NCI-H2081 (cell line): ENCODE data around the gene PRDM11.
"Not testable (repeated sequence)": the region's sequence is repeated elsewhere in the genome, so short reads cannot be mapped to it uniquely, and the experiment has no call there.

Experiments used
- DNase-seq, 2 experiments: peaks; one replicate each; lab custom pipeline; 2025; lab: John Stamatoyannopoulos, UW

Gene PRDM11

DNA sequence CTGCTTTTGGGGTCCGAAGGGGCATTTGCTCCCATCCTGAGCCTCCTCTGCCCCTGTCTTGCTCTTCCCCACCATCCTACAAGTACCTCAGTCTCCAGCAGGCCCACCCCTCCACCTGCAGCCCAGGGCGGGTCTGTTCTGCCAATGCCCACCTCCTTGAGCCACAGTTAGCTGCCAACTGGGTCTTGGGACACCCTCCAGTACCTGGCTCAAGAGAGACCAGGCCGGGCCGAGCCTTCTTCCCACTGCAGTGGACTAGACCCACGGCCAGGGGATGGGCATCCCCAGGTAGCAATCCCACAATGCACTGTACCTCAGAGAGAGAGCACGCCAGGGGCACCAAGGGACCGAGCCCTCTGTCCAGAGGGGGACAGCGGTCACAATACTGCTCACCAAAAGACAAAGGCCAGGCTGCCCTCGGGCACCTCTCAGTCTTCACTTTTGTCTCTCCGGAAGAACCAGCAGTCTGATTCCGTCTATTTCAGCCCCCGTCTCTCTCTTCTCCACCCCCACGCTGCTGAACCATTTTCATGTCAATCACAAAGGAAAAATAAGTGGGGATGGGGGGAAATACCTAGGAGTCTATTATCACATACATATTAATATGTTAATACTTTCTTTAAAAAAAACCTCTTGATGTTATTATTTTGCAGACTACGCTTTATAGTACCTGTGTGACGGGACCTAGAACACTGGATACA, 88.0 kb downstream of the PRDM11 start:
- DNase-seq: no peak

DNA sequence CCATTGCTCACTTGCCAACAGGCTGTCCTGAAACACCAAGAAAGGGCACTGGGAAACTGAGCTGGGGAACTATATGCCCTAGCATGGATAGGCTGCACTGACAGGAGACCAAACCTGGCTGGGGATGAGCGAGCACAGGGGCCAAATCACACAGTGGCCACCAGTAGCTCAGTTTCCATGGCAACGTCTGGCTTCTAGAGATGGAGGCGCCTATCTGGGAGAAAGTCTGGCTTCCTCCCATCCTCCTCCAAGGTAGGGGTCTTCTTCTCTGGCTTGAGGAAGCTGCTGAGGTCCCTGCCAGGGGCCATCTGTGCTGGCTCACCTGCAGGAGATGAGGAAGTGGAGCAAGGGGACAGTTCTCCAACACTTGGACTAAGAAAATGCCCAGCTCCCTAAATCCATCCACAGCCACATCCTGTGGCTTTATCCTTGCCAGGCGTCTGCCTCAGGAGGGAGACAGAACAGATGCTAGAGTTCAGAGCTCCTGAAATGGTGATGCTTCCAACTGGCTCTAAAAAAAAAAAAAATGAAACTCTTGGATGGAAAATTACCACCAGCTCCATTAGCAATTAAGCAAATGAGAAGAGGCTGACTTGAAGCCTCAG, 91.4 kb downstream of the PRDM11 start:
- DNase-seq: no peak

DNA sequence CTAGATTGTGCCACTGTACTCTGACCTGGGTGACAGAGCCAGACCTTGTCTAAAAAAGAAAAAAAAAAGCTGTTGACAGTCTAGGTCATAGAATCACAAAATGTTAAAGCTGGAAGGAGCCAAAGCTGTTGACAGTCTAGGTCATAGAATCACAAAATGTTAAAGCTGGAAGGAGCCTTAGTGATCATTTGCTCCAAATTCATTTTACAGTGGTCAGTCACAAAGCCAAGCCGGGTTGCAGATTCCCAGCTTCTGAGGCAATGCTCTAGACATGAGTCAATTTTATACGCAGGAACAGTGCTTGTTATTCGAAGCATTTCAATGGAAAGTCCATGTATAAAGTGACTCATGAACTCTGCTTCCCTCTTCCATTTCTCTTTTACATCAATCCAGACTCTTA, 92.3 kb downstream of the PRDM11 start:
- DNase-seq: no peak

- DNase-seq: no peak
Observed at GRCh38 chr11:45239733-45240132, 93.3 kb downstream of the PRDM11 start.

DNA sequence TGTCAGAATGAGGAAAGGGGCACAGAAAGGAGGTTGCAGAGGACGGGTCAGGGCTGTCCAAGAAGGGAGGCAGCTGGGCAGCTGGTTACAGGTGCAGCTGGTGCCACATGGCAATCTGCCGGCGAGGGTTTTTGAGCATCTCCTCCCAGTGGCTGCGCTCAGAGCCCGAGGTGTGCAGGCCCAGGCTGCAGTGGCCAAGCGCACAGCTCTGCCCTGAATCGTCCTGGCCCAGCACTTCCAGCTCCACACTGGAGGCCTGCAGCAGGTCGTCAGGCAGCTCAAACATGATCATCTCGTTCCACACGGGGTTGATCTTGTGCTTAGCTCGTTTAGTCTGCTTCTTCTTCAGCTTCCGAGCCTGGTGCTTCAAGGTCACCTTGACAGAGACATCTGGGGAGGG, 97.5 kb downstream of the PRDM11 start:
- no peak for DNase-seq

DNA sequence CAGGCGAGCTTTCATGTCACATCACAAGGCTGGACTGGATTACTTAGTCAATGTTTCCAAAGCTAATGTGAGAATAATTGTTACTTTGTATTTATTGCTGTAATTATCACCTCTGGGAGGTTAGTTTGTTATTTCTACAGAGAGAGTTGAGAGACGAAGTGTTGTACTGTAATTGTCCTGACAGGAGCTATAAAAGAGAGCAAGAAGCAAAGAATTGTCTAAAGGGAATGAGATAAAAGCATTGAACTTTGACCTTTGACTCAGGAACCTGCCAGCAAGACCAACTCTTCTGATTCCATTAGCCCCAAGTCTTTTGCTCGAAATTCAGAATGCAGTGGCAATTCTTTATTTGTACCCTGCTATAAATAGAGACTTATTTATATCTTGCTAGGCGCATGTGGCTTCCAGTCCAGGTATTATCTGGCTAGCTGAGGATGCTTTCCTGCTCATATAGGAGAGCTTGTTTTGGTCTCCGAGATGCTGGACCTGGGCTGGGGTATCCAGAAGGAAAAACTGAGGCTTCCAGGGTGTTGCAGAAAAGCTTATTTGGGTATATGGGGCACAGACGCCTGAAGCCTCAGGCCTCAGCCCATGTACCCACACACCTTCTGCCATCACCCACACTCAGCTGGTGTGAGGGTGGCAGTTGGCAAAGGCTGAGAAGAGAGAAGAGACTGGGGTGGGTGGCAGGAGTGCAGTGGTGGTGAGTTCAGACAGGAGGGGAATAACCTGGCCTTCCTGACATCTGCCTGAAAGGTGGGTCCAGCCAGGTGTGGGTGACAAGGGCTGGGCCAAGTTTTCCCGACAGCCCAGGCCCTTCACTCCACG, 99.0 kb downstream of the PRDM11 start:
- DNase-seq: no peak

GRCh38 chr11:45246241-45246640, 99.8 kb downstream of the PRDM11 start:
- DNase-seq: no peak

DNA sequence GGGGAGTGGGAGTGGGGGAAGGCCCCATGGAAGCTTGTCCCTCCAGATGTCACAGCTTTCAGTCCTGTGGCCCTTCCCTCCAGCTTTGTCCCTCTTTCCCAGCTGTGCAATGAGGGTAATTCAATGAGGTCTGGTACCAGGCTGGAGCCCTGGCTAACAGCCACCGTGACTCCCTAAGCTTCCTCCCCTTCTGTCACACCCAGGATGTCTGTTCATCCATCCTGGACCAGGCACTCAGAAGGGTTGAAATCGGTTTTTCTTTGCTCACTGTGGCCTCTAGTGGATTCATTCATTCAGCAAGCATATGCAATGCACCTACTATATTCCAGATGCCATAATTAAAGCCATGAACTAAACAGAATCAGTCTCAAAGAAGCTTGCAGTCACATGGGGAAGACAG, 101.0 kb downstream of the PRDM11 start:
- no peak for DNase-seq

GRCh38 chr11:45248501-45249011, 102.1 kb downstream of the PRDM11 start:
- no peak for DNase-seq

DNA sequence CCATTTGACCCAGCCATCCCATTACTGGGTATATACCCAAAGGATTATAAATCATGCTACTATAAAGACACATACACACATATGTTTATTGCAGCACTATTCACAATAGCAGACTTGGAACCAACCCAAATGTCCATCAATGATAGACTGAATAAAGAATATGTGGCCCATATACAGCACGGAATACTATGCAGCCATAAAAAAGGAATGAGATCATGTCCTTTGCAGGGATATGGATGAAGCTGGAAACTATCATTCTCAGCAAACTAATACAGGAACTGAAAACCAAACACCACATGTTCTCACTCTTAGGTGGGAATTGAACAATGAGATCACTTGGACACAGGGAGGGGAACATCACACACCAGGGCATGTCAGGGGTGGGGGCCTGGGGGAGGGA, 102.9 kb downstream of the PRDM11 start:
- DNase-seq: not testable (repeated sequence)

- DNase-seq: no peak
Observed at GRCh38 chr11:45250035-45250718, 103.7 kb downstream of the PRDM11 start.

DNA sequence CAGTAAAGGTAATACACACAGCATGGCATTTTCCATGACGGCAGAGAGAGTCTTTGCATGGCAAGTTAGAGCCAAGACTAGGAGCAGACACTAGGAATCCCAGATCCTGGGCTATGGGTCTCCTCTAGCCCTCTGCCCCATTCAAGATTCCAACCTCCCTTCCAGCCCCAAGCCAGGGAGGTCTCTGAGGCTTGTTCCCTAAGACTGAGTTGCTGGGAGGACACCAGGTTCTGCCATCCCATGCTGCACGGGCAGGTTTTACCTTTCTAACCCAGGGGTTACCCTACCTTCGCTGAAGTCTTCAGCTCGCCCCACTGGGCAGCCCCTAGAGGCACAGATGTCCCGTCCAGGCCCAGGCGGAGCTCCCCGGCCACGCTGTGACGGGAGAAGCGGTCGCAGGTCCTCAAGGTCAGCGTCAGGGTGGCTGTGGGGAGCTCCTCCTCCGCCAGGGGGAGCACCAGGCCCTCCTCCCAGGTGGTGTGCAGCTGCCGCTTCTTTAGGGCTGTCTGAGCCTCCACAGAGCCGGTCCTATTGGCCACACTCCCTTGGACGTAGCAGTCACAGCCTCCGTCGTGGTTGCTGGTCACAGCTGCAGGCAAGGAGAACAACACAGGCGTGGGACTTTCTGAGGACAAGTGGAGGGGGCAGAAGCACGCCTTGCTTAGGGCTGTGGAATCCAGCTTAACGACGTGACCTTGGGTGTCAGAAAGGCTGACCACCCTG, 105.9 kb downstream of the PRDM11 start:
- peak in 1 of 2 experiments; percentile 24 for DNase-seq

DNA sequence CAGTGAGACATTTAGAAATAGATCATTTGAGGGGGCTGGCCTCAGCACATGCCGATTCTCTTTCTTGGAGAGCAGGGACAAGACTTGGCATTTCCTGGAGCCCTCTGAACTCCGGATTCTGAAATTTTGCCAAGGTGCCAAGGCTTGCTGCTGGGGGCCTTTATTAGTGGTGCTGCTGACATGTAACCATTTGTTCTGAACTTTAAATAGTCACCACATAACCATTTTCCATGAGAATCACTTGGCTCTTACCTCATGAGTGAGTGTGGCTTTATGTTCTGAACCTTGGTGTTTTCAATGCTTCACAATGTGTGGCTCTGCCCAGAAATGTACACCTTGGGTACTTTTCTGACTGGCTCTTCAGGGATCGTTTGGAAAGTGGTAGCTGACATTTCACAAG, 106.4 kb downstream of the PRDM11 start:
- no peak for DNase-seq

GRCh38 chr11:45253640-45254039, 107.2 kb downstream of the PRDM11 start:
- no peak for DNase-seq

DNA sequence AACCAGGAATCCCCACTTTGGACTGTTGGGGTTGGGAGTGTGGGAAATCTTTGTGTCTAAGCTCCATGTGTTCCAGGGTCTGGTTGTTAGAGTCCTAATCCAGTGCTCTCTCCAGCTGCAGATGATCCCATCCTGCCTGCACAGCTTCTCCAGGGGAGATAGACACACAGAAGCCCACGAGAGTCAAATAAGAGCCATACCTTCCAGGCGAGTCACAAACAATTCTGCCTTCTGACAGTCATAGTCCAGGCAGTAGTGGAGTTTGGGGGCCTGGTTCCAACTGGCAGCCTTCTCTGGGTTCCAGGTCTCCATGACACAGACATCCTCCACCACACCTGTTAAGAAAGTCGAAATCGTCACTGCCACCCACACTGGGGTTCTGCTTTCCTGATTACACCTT, 107.6 kb downstream of the PRDM11 start:
- no peak for DNase-seq

DNA sequence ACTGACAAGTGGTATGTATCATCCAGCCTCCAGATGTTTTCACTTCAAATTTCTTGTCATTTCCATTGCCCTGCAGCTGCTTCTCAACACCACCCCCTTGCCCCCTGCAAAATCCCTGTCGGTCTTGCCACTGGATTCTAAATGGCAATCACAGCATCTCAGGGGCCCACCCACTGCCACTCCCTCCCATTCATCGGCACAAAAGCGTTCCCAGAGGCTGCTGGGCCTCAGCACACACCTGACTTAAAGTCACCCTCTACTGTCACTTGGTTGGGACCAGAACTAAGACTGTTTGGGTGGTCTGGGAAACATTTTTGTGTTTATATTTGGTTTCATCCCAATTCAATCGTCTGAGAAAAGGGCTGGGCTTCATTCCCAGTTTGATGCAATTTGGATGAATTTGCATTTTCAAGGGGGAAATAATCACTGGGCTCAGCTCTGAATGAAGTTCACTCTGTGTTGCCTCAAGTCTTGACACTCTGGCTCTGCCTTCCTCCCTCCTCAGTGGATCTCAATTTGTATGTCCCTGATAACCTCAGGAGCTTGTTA, 112.6 kb downstream of the PRDM11 start:
- no peak for DNase-seq

DNA sequence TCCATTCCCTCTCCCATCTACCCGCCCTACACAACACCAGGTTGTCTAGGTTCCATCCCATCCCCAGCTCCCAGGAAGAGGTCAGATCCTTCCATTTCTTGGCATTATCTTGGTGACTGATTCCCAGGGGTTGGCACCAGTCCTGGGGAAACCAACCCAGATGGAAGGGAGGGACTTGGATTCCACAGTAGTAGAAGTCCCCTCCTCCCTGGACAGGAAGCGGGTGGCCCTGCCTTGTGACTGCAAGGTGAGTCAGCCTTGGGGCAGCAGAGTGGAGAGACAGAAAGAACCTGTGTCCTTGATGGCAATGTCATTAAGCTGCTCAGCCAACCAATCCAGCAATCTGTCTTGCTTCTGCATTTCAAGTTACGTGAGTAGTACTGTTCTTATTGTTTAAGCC, 113.2 kb downstream of the PRDM11 start:
- no peak for DNase-seq

DNA sequence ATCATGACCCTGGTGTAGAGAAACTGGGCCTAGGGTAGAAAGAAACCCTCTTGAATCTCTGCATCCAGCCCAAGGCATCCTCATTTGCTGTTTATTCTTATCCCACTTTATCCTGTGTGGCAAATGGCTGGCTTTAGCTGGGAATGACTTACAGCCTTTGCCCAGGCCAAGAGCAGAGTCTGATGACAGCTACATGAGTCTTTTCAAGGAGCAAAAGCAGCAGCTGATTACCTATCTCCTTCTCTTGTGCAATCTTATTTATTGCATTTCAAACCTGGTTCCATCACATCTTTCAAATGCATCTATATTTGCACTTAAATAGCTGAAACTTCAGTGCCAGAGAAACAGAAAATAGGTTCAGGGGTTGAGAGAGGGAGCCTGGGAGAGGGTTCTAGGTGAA, 113.6 kb downstream of the PRDM11 start:
- no peak for DNase-seq

DNA sequence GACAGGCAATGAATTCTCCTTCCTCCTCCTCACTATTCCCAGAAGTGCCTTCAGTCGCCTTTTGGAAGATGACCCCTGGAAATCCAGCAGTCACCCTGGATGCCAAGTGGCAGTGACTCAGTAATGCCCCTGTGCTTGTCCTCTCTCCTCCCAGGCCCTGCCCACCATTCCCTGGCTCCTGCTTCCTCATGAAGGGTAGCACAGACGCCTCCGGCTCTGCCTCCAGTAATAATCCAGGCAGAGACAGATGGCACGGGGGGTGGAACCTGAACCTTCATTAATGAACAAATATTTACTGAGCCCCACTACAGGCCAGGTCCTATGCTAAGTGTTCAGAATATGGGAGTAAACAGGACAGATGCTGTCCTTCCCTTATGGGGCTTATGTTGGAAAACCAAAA, 116.5 kb downstream of the PRDM11 start:
- peak in 1 of 2 experiments; percentile 65 for DNase-seq

GRCh38 chr11:45263773-45264172, 117.3 kb downstream of the PRDM11 start:
- DNase-seq: no peak

DNA sequence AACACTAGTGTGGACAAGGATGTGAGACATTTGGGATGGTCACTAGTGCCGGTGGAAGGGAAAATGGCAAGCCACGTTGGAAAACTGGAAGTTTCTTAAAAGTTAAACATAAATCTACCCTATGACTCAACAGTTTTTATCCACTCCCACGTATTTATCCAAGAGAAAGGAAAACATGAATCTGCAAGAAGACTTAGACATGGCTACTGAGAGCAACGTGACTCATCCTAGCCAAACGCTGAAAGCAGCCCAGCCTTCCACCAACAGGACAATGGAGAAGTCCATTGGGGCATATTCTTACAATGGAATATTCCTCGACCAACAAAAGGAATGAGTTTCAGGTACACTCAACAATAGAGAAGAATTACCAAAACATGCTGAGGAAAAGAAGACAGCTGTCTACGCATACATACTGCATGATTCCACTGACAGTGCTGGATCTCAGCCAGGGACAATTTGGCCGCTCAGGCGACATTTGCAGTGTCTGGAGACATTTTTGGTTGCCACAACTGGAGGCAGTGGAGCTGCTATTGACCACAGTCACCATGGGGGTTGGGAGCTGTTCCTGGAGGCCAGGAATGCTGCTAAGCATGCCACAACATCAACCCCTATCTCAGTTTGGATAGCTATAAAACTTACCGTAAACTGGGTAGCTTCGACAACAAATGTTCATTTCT, 118.5 kb downstream of the PRDM11 start:
- DNase-seq: no peak
